K562 (cell line): ENCODE data around the gene RPL7A.

ENCODE experiments used
- CTCF ChIP-seq, 3 experiments: IDR thresholded peaks in 2 of 3; conservative IDR thresholded peaks in 1 of 3; 2 replicates each; pipeline ENCODE4 v1.5.1; 2011 to 2012; ENCODE audit warnings: low read length in 3 of 3, mild to moderate bottlenecking in 3 of 3, control low read depth in 2 of 3, improper control_type of control experiment in 1 of 3, inconsistent platforms in 1 of 3, low read depth in 1 of 3, mixed read lengths in 1 of 3, moderate library complexity in 1 of 3; ENCODE audit not compliant: insufficient read depth in 2 of 3
- FIP1L1 ChIP-seq: fragments of 200-400 bp; formaldehyde crosslinking; IDR thresholded peaks from 2 replicates; pipeline ENCODE4 v1.6.1; 2018; ENCODE audit warnings: mild to moderate bottlenecking, low read depth, low read length; ENCODE audit not compliant: poor library complexity, severe bottlenecking
- FOSL1 ChIP-seq: fragments of 200-800 bp; sonication (Bioruptor generic); conservative IDR thresholded peaks from 2 replicates; pipeline ENCODE4 v1.6.1; 2016; ENCODE audit warnings: missing genetic modification characterization, missing compliant biosample characterization
- IRF2 ChIP-seq: sonication (generic); formaldehyde crosslinking; IDR thresholded peaks from 2 replicates; pipeline ENCODE4 v1.8.1; 2022; ENCODE audit warnings: mild to moderate bottlenecking, missing genetic modification reagents
- KAT7 ChIP-seq: sonication (generic); formaldehyde crosslinking; IDR thresholded peaks from 2 replicates; pipeline ENCODE4 v1.8.0; 2022; ENCODE audit warnings: missing genetic modification reagents, mild to moderate bottlenecking, borderline replicate concordance
- KHSRP ChIP-seq: fragments of 450-650 bp; IDR thresholded peaks from 2 replicates; pipeline ENCODE4 v1.6.1; 2017
- KLF10 ChIP-seq: fragments of 250-450 bp; sonication (Bioruptor Pico); IDR thresholded peaks from 2 replicates; pipeline ENCODE4 v1.6.1; 2021; ENCODE audit warnings: matching md5 sums
- MAX ChIP-seq: sonication (generic); formaldehyde crosslinking; IDR thresholded peaks from 2 replicates; pipeline ENCODE4 v1.9.0; 2022; ENCODE audit warnings: mild to moderate bottlenecking, missing genetic modification reagents
- SRF ChIP-seq, 2 experiments: fragments of 250-450, 450-650 bp in 1 of 2; sonication (Bioruptor Pico) in 1 of 2; sonication (generic) in 1 of 2; formaldehyde crosslinking; IDR thresholded peaks; 2 replicates each; pipeline versions ENCODE4 v1.5.0 to v1.5.1; 2020 to 2022; ENCODE audit warnings: mild to moderate bottlenecking in 1 of 2, missing genetic modification reagents in 1 of 2
- ZNF239 ChIP-seq: fragments of 250-450 bp; sonication (Bioruptor Pico); IDR thresholded peaks from 2 replicates; pipeline ENCODE4 v1.4.0; 2020; ENCODE audit warnings: mild to moderate bottlenecking

GRCh38 chr9:133400292-133400691 is 52.3 kb downstream of the RPL7A start:
- TF ChIP-seq KAT7 (CRISPR knock-in tag) (no peak), FIP1L1 (no peak), IRF2 (CRISPR knock-in tag) (no peak), MAX (no peak), SRF (CRISPR knock-in tag; IDR thresholded peaks at IDR 0.05) (no peak), FOSL1 (tag) (no peak), CTCF (IDR thresholded peaks at IDR 0.05 in 2 of 3, conservative IDR thresholded peaks at IDR 0.05 in 1 of 3; ENCODE audit: insufficient read depth in 2 of 3, low read depth in 1 of 3, low read length in 3 of 3) (no peak), ZNF239 (CRISPR knock-in tag) (no peak), KHSRP (no peak), KLF10 (CRISPR knock-in tag) (no peak)
